ENCODE data around the gene RBFOX2. TPM values are rescaled to one million over a fixed set of nuclear protein-coding genes. Genes with fewer than 3 reads are reported as not detected.

RBFOX2 gene
- total RNA-seq, 1 donor from 2014 or later, result 58.1 TPM

GRCh38 chr22:35928285-35928798 lies 100.3 kb downstream of the RBFOX2 start:
- intact Hi-C loops (cut with DNase I), result no loop called here
- Histone ChIP-seq H3K9me3 (no peaks in the 10 kb centered on the region), H3K27ac (no peak overlapping the region), H3K4me3 (no peak overlapping the region), H3K36me3 (no peaks in the 10 kb centered on the region), H3K4me1 (no peaks in the 10 kb centered on the region), H3K27me3 (no peaks in the 10 kb centered on the region)
- DNase-seq (ENCODE audit: low spot score in 2 of 2), result no peak
- TF ChIP-seq, protein P1, sequence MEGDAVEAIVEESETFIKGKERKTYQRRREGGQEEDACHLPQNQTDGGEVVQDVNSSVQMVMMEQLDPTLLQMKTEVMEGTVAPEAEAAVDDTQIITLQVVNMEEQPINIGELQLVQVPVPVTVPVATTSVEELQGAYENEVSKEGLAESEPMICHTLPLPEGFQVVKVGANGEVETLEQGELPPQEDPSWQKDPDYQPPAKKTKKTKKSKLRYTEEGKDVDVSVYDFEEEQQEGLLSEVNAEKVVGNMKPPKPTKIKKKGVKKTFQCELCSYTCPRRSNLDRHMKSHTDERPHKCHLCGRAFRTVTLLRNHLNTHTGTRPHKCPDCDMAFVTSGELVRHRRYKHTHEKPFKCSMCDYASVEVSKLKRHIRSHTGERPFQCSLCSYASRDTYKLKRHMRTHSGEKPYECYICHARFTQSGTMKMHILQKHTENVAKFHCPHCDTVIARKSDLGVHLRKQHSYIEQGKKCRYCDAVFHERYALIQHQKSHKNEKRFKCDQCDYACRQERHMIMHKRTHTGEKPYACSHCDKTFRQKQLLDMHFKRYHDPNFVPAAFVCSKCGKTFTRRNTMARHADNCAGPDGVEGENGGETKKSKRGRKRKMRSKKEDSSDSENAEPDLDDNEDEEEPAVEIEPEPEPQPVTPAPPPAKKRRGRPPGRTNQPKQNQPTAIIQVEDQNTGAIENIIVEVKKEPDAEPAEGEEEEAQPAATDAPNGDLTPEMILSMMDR (IDR thresholded peaks at IDR 0.05), result no peak

DNA sequence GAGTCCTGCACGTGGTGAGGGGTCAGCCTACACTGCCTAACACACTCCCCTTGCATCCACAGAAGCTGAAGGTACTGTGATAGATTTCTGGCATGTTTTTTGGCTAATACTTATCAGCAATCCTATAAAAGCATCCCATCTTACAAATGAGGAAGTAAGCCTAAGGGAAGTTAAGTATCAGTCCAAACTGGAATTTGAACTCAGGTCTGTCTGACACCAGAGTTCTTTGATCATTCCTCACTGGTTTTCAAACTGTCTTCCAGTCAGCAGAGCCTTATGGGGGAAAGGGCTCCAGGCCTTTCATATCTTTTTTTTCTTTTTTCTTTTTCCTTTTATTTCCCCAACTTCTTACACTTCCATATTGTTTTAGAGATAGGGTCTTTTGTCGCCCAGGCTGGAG lies 105.6 kb downstream of the RBFOX2 start:
- no peak overlapping the region for H3K4me3 ChIP-seq
- intact Hi-C loops (cut with DNase I), result loop anchor here (5.0 kb wide), 2 partner anchors 141 to 161 kb away; no protein-coding TSS in a partner anchor
- no peak for DNase-seq (ENCODE audit: low spot score in 2 of 2)
- TF ChIP-seq, protein P1 (IDR thresholded peaks at IDR 0.05), result no peak
- no peaks in the 10 kb centered on the region for H3K9me3 ChIP-seq
- H3K27me3 ChIP-seq, result no peaks in the 10 kb centered on the region
- peaks cover 10 to 32% of the 10 kb centered on the region in 2 donors for H3K4me1 ChIP-seq
- H3K27ac ChIP-seq, result peak overlapping the region; percentile 79 to 85
- H3K36me3 ChIP-seq, result no peaks in the 10 kb centered on the region

DNA sequence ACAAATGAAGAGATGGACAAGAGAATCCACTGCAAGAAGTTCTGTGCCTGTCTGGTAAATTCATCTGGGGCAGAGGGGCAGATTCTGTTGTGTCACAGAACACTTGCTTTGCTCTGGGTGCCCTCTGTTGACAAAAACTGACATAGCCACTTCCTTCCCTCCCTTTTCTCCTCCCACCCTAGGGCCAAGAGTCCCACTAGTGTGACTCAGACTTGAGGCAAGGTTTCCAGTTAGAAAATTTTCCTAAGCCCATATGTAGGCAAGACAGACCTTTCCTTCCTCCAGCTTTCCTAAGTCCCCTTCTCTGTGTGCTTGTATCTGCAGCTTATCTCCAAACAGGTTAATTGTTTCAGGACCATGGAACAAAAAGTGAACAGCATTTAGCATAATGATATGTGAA lies 106.8 kb downstream of the RBFOX2 start:
- Histone ChIP-seq H3K9me3 (no peaks in the 10 kb centered on the region), H3K27me3 (no peaks in the 10 kb centered on the region), H3K4me3 (no peak overlapping the region), H3K4me1 (peaks cover 10 to 32% of the 10 kb centered on the region in 2 donors), H3K36me3 (no peaks in the 10 kb centered on the region), H3K27ac (peak overlapping the region; percentile 79 to 85)
- peak; percentile 30 to 88 for DNase-seq (ENCODE audit: low spot score in 2 of 2)
- TF ChIP-seq, protein P1 (IDR thresholded peaks at IDR 0.05), result peak; percentile 60 to 81 (median 66)
- intact Hi-C loops (cut with DNase I), result loop anchor here (1.0 to 5.0 kb wide), 4 partner anchors 81 to 294 kb away; no protein-coding TSS in a partner anchor

GRCh38 chr22:35921044-35921443 lies 107.6 kb downstream of the RBFOX2 start:
- H3K27me3 ChIP-seq, result no peaks in the 10 kb centered on the region
- DNase-seq (ENCODE audit: low spot score in 2 of 2), result no peak
- TF ChIP-seq, protein P1 (IDR thresholded peaks at IDR 0.05), result no peak
- no peaks in the 10 kb centered on the region for H3K36me3 ChIP-seq
- H3K4me1 ChIP-seq, result peaks cover 10 to 36% of the 10 kb centered on the region in 2 donors
- H3K27ac ChIP-seq, result peak overlapping the region; percentile 35 to 85
- H3K4me3 ChIP-seq, result no peak overlapping the region
- H3K9me3 ChIP-seq, result no peaks in the 10 kb centered on the region
- intact Hi-C loops (cut with DNase I), result loop anchor here (1.0 to 5.0 kb wide), 4 partner anchors 80 to 294 kb away; no protein-coding TSS in a partner anchor

GRCh38 chr22:35919002-35919542 lies 109.6 kb downstream of the RBFOX2 start:
- TF ChIP-seq, protein P1 (IDR thresholded peaks at IDR 0.05), result no peak
- Histone ChIP-seq H3K27me3 (no peaks in the 10 kb centered on the region), H3K4me3 (no peak overlapping the region), H3K27ac (no peak overlapping the region), H3K36me3 (no peaks in the 10 kb centered on the region), H3K9me3 (no peaks in the 10 kb centered on the region), H3K4me1 (peaks cover 14 to 46% of the 10 kb centered on the region in 2 donors)
- intact Hi-C loops (cut with DNase I), result no loop called here
- no peak for DNase-seq (ENCODE audit: low spot score in 2 of 2)

Measured in ascending aorta (tissue), 2 donors.